ENCODE measurements around the gene MAN1A2.

- TF ChIP-seq EZH2 (IDR thresholded peaks at IDR 0.05; ENCODE audit: insufficient read depth, low read length), result no peak
- TF ChIP-seq CTCF (IDR thresholded peaks at IDR 0.05; ENCODE audit: insufficient read depth, low read depth, low read length), result no peak
Measured at GRCh38 chr1:117573386-117574023, 206.3 kb downstream of the MAN1A2 start.
